Panc1 (cell line): Measurements from ENCODE around the gene MDN1. TPM values are rescaled to one million over a fixed set of nuclear protein-coding genes. Genes with fewer than 3 reads are reported as not detected.

Experiments used
- ATAC-seq: fragments of 200-7000 bp; cut with Tn5 transposase; 2 replicates; pipeline ENCODE4 v1.9.1; 2020; ENCODE audit warnings: mild to moderate bottlenecking, moderate library complexity
- BruUV-seq: library from RNA; stranded (reverse); fragments of 400-500 nt; replicated peaks from 2 replicates; lab custom pipeline; 2021; lab: Mats Ljungman, UMichigan
- CTCF ChIA-PET: fragments of 300-600 bp; sonication (Branson Sonifier 250); formaldehyde crosslinking; loops from one replicate; lab custom pipeline; 2022; ENCODE audit warnings: antibody characterized with exemption; lab: Charles Lee
- POLR2A ChIA-PET: fragments of 300-600 bp; sonication (Branson Sonifier 250); formaldehyde crosslinking; loops from one replicate; lab custom pipeline; 2022; ENCODE audit warnings: antibody characterized with exemption; lab: Charles Lee
- DNase-seq: peaks from one replicate; pipeline ENCODE4 v3.0.0-alpha.2; 2010; ENCODE audit warnings: low read depth, low spot score
- H3K27ac ChIP-seq: 2 replicates; pipeline ENCODE4 v1.5.1; 2011; ENCODE audit warnings: mild to moderate bottlenecking, low read length, inconsistent platforms
- H3K27me3 ChIP-seq: fragments of 200-500 bp; sonication (Bioruptor generic); 2 replicates; pipeline ENCODE4 v1.6.0; 2014; ENCODE audit warnings: low read length, inconsistent platforms; ENCODE audit not compliant: control insufficient read depth, insufficient read depth
- H3K36me3 ChIP-seq: fragments of 200-500 bp; sonication (Bioruptor generic); 2 replicates; pipeline ENCODE4 v1.5.1; 2014; ENCODE audit warnings: inconsistent platforms, mild to moderate bottlenecking, low read length, moderate library complexity; ENCODE audit not compliant: control insufficient read depth, insufficient read depth
- H3K4me1 ChIP-seq: 2 replicates; pipeline ENCODE4 v1.5.1; 2011; ENCODE audit warnings: inconsistent platforms, mild to moderate bottlenecking, low read length, moderate library complexity; ENCODE audit not compliant: control insufficient read depth, insufficient read depth
- H3K4me3 ChIP-seq, 2 experiments: 2 replicates each; pipeline ENCODE4 v1.5.1; 2011 to 2012; ENCODE audit warnings: low read depth in 2 of 2, low read length in 2 of 2, mild to moderate bottlenecking in 2 of 2, inconsistent platforms in 1 of 2, moderate library complexity in 1 of 2
- H3K9me3 ChIP-seq: fragments of 200-500 bp; sonication (Bioruptor generic); 2 replicates; pipeline ENCODE4 v1.5.1; 2014; ENCODE audit warnings: low read depth, mild to moderate bottlenecking, inconsistent platforms, low read length, moderate library complexity; ENCODE audit not compliant: control insufficient read depth, insufficient read depth
- CTCF ChIP-seq: fragments of 450-650 bp; IDR thresholded peaks from 2 replicates; pipeline ENCODE4 v1.5.1; 2017; ENCODE audit warnings: mild to moderate bottlenecking
- POLR2AphosphoS5 ChIP-seq: IDR thresholded peaks from 2 replicates; pipeline ENCODE4 v1.6.1; 2012; ENCODE audit warnings: mild to moderate bottlenecking, low read depth, low read length, moderate library complexity
- REST ChIP-seq, 2 experiments: IDR thresholded peaks; 2 replicates each; pipeline ENCODE4 v1.6.1; 2011 to 2012; ENCODE audit warnings: low read depth in 2 of 2, control low read depth in 1 of 2, low read length in 1 of 2, mild to moderate bottlenecking in 1 of 2, moderate library complexity in 1 of 2; ENCODE audit not compliant: insufficient read depth in 1 of 2
- SIN3A ChIP-seq: IDR thresholded peaks from 2 replicates; pipeline ENCODE4 v1.6.1; 2012; ENCODE audit warnings: low read depth, mild to moderate bottlenecking, low read length, moderate library complexity, borderline replicate concordance; ENCODE audit not compliant: insufficient read depth
- TCF7L2 ChIP-seq: IDR thresholded peaks from 2 replicates; pipeline ENCODE4 v1.6.1; 2011; ENCODE audit warnings: mild to moderate bottlenecking, low read depth, low read length, inconsistent platforms
- in situ Hi-C: cut with HindIII; loops from 2 replicates; pipeline ENCODE4 v1.10.0; 2016; ENCODE audit warnings: low sequenced_read_pairs, low pct_unique_long_range_greater_than_20kb
- intact Hi-C: fragments of 100-400 bp; cut with micrococcal nuclease; formaldehyde crosslinking; loops from one replicate; pipeline ENCODE4 v1.10.0; 2022; ENCODE audit not compliant: unreplicated experiment
- total RNA-seq: library from RNA; stranded (reverse); gene quantifications from one replicate; pipeline ENCODE4 v1.2.1, GENCODE V29; 2021; ENCODE audit not compliant: unreplicated experiment

The MDN1 gene
- total RNA-seq, 1 experiment from 2014 or later = 47.8 TPM

DNA sequence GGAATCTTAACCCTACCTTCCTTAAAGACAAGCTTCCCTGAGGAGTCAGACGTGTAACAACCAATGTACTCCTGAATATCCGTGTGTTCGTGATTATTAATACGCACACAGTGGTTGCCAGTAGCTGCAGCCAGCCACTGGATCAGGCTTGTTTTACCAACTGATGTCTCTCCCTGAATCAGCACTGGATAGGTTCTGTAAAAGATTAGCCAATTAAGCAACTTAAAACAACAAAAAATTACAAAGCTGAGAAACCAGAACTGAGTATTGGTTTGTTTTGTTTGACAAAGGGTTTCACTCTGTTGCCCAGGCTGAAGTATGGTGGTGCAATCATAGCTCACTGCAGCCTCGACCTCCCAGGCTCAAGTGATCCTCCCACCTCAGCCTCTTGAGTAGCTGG is 69.3 kb downstream of the MDN1 start:
- Histone ChIP-seq H3K27ac (no peak overlapping the region), H3K9me3 (no peaks in the 10 kb centered on the region), H3K27me3 (no peaks in the 10 kb centered on the region), H3K4me3 (no peak overlapping the region), H3K4me1 (no peaks in the 10 kb centered on the region), H3K36me3 (peaks cover 50% of the 10 kb centered on the region)
- CTCF ChIA-PET = no interaction called here
- no TSS peak for BruUV-seq
- no peak for ATAC-seq
- TF ChIP-seq TCF7L2 (no peak), REST (IDR thresholded peaks at IDR 0.05; ENCODE audit: insufficient read depth in 1 of 2, low read depth in 2 of 2, low read length in 1 of 2) (no peak), SIN3A (no peak), CTCF (no peak), POLR2AphosphoS5 (no peak)
- POLR2A ChIA-PET = no interaction called here
- DNase-seq = no peak
- in situ Hi-C loops (no loop called here), intact Hi-C loops (no loop called here)

- ChIA-PET POLR2A (no interaction called here), CTCF (no interaction called here)
- H3K4me1 ChIP-seq = no peaks in the 10 kb centered on the region
- DNase-seq (no peak), ATAC-seq (no peak)
- no peak overlapping the region for H3K4me3 ChIP-seq
- no peak overlapping the region for H3K27ac ChIP-seq
- in situ Hi-C loops (no loop called here), intact Hi-C loops (no loop called here)
- no peaks in the 10 kb centered on the region for H3K27me3 ChIP-seq
- TF ChIP-seq REST (IDR thresholded peaks at IDR 0.05; ENCODE audit: insufficient read depth in 1 of 2, low read depth in 2 of 2, low read length in 1 of 2) = no peak
- TF ChIP-seq TCF7L2 = no peak
- BruUV-seq = TSS peak; percentile 38
- peaks cover 50% of the 10 kb centered on the region for H3K36me3 ChIP-seq
- H3K9me3 ChIP-seq = no peaks in the 10 kb centered on the region
These were observed 69.7 kb downstream of the MDN1 start for GRCh38 chr6:89749918-89750317.
